ENCODE measurements around the gene ETV5. TPM values are rescaled to one million over a fixed set of nuclear protein-coding genes. Genes with fewer than 3 reads are reported as not detected.

ETV5 gene
- total RNA-seq, 6 donors from 2014 or later, result 15.7 to 95.8 (median 41.4) TPM

- DNase-seq (peak in 1 of 2 donors; percentile 75), ATAC-seq (ENCODE audit: low FRiP score in 2 of 2) (peak in 1 of 2 donors; percentile 68)
- 39 to 62% methylated on average over 8 of the region's 8 CpGs for WGBS, 2 donors
- Histone ChIP-seq H3K27me3 (no peaks in the 10 kb centered on the region), H3K4me1 (peaks cover 31 to 72% (median 56%) of the 10 kb centered on the region in 4 donors), H3K36me3 (no peaks in the 10 kb centered on the region), H3K27ac (peak overlapping the region in 2 of 4 donors; percentile 12 to 58), H3K9me3 (no peaks in the 10 kb centered on the region), H3K4me3 (no peak overlapping the region)
- TF ChIP-seq CTCF (IDR thresholded peaks at IDR 0.05), result no peak
- no peak for TF ChIP-seq EP300 (IDR thresholded peaks at IDR 0.05)
- no peak for TF ChIP-seq POLR2A (IDR thresholded peaks at IDR 0.05)
- TF ChIP-seq POLR2AphosphoS5 (IDR thresholded peaks at IDR 0.05), result no peak
Measured at GRCh38 chr3:186095561-186096081, 13.3 kb downstream of the ETV5 start.

- Histone ChIP-seq H3K4me3 (no peak overlapping the region), H3K9me3 (no peaks in the 10 kb centered on the region), H3K36me3 (no peaks in the 10 kb centered on the region), H3K4me1 (peaks cover 31 to 72% (median 56%) of the 10 kb centered on the region in 4 donors), H3K27ac (peak overlapping the region in 3 of 4 donors; percentile 4 to 50 (median 22)), H3K27me3 (no peaks in the 10 kb centered on the region)
- whole genome bisulfite sequencing, 2 donors, result 64 to 69% methylated on average over 7 of the region's 7 CpGs
- TF ChIP-seq POLR2A (IDR thresholded peaks at IDR 0.05), result no peak
- TF ChIP-seq EP300 (IDR thresholded peaks at IDR 0.05), result no peak
- no peak for TF ChIP-seq POLR2AphosphoS5 (IDR thresholded peaks at IDR 0.05)
- no peak for TF ChIP-seq CTCF (IDR thresholded peaks at IDR 0.05)
- ATAC-seq (ENCODE audit: low FRiP score in 2 of 2) (no peak), DNase-seq (no peak)
Measured at GRCh38 chr3:186094696-186095425, 14.0 kb downstream of the ETV5 start.

- peaks cover 28 to 72% (median 51%) of the 10 kb centered on the region in 4 donors for H3K4me1 ChIP-seq
- H3K36me3 ChIP-seq, result no peaks in the 10 kb centered on the region
- WGBS, 2 donors, result 62 to 77% methylated on average over 5 of the region's 5 CpGs
- peak overlapping the region in 2 of 4 donors; percentile 22 to 50 for H3K27ac ChIP-seq
- DNase-seq (no peak), ATAC-seq (ENCODE audit: low FRiP score in 2 of 2) (peak in 1 of 2 donors; percentile 37)
- H3K27me3 ChIP-seq, result no peaks in the 10 kb centered on the region
- H3K9me3 ChIP-seq, result no peaks in the 10 kb centered on the region
- no peak overlapping the region for H3K4me3 ChIP-seq
- no peak for TF ChIP-seq POLR2A (IDR thresholded peaks at IDR 0.05)
- TF ChIP-seq EP300 (IDR thresholded peaks at IDR 0.05), result no peak
- TF ChIP-seq CTCF (IDR thresholded peaks at IDR 0.05), result no peak
- TF ChIP-seq POLR2AphosphoS5 (IDR thresholded peaks at IDR 0.05), result no peak
Measured at GRCh38 chr3:186094271-186094670, 14.6 kb downstream of the ETV5 start.

GRCh38 chr3:186093271-186093900 lies 15.5 kb downstream of the ETV5 start:
- H3K4me1 ChIP-seq, result peaks cover 20 to 66% (median 43%) of the 10 kb centered on the region in 4 donors
- H3K27ac ChIP-seq, result peak overlapping the region in 1 of 4 donors; percentile 50
- H3K27me3 ChIP-seq, result no peaks in the 10 kb centered on the region
- H3K9me3 ChIP-seq, result no peaks in the 10 kb centered on the region
- TF ChIP-seq POLR2AphosphoS5 (IDR thresholded peaks at IDR 0.05) (no peak), POLR2A (IDR thresholded peaks at IDR 0.05) (no peak), EP300 (IDR thresholded peaks at IDR 0.05) (no peak), CTCF (IDR thresholded peaks at IDR 0.05) (no peak)
- no peak overlapping the region for H3K4me3 ChIP-seq
- no peaks in the 10 kb centered on the region for H3K36me3 ChIP-seq
- peak in 1 of 2 donors; percentile 54 for DNase-seq
- 59 to 84% methylated on average over 4 of the region's 4 CpGs for WGBS, 2 donors
- ATAC-seq (ENCODE audit: low FRiP score in 2 of 2), result no peak
